DMS53 (cell line): ENCODE measurements around the gene CD300LB.
A peak's percentile ranks its signal among the peaks of the same experiment; 100 is the strongest.

ENCODE experiments used
- DNase-seq: peaks from one replicate; lab custom pipeline; 2025; lab: John Stamatoyannopoulos, UW

The CD300LB gene

DNA sequence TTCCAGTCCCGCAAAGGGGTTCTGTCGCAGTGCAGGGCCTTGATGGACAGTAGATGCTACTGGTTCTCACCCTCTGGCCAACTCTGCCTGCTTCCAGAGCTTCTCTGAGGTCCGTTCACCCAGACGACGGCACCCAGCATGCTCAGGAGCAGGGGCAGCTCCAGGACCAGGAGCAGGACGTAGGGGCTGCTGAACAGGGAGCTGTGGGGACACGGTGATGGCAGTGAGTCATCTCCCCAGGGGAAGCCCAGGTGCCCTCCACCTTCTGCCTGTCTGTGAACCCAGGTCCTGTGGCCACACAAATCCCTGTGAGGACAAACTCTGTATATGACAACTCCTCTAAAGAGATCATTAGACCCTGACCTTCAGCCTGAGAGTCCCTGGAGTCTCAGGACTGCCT, 18.1 kb upstream of the CD300LB start:
- no peak for DNase-seq

DNA sequence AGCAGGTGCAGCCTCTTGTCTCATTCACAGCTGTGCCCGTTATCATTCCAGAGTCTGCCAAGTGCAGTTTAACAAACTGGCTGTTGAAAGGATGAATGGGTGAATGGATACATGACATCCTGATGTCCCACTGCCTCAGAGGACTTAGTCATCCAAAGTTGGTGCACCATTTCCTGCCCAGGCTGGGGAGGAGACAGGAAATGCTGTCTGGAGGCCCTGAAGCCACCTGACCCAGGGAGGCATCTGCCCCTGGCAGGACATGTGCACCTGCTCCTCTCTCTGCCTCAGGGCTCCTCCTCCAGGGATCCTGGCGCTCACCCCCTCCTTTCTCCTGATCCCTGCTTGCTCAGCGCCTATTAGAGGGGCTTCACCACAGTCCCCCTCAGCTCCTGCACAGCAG, 16.5 kb upstream of the CD300LB start:
- peak; percentile 91 for DNase-seq

DNA sequence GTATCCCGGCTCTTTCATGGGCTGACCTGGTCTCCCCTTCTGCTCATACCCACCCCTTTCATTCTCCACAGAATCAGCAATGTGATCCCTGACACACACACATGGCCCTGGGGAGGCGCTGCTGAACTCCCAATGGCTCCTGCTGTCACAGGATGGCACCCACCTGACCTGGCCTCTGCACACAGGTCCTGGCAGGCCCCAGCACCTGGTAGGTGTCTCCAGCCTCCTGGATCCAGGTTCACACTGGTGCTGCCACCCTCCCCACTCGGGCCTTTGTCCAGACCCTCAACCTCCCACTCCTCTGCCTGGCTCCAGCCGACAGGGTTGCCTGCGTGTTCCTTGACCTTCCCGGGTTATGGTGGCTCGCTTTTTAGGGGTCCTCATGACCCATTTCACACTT, 16.0 kb upstream of the CD300LB start:
- DNase-seq = no peak

DNA sequence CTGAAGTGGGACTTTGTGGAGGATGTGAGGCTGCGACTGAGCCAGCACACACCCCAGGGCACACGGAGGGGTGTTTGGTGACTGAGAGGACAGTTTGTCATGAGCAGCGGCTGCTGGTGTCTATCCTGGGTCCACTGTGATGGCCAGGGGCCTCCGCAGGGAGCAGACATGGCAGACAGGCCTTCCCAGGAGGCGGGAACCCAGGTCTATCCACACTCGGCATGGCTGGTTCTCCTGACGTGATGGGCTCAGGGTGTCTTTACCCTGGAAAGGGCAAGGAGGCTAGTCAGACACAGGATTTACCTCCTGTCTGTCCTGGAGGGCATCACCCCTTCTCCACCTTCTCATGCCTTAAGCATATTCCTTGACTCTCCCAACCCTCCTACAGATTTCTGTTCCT, 15.3 kb upstream of the CD300LB start:
- DNase-seq = no peak

DNA sequence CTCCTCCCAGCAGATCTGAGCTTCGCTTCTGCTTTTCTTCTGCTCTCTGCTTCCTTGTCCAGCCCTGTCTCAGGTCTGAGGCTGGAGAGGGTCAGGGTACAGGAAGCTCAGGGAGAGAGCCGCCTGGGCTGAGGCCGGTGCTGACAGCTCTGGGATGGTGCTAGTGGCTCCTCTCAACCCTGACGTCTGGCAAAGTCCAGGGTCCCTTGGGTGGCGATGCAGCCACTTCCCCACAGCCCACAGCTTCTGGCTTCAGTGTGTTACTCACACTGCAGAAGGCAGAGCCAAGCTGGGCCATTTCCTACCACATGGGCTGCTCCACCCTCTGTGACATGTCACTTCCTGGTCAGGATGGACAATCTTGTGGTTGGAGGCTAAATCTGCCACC, 14.6 kb upstream of the CD300LB start, which contains the start of gene CD300C:
Gene CD300C (minus strand): TSS at position 273 of the 388 bp plus-strand sequence. CDS start 333 bp downstream, outside the sequence.
- DNase-seq = peak; percentile 34

DNA sequence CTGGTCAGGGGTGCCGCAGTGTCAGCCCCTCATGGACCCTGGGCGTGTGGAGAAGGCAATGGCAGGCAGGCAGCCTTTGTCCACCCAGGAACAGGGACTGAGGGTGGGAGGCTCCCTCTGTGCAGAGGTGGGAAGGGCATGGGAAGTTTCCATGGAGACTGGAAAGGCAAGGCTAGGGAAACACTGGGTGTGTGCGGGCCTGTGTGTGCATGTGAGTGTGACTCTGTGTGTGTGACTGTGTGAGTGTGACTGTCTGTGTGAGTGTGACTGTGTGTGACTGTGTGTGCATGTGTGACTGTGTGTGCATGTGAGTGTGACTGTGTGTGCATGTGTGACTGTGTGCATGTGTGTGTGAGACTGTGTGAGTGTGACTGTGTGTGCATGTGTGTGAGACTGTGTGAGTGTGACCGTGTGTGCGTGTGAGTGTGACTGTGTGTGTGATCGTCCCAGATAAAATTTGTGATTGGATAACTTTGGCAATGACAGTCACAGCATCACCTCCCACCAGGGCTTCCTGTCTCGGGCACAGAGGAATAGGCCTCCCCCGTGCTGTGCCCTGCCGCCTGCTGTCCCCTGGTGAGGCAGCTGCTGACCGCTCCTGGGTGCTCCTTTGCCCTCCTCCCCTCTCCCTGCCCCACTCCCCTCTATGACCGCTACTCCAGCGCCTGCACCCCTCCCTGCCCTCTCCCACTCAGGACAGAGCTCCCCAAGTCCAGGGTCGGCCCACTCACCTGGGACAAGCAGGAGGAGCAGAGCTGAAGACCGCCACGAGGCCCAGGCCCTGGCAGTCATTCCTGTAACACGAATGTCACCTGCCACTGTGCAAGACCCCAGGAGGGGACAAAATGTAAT, 13.9 kb upstream of the CD300LB start:
- DNase-seq = no peak

DNA sequence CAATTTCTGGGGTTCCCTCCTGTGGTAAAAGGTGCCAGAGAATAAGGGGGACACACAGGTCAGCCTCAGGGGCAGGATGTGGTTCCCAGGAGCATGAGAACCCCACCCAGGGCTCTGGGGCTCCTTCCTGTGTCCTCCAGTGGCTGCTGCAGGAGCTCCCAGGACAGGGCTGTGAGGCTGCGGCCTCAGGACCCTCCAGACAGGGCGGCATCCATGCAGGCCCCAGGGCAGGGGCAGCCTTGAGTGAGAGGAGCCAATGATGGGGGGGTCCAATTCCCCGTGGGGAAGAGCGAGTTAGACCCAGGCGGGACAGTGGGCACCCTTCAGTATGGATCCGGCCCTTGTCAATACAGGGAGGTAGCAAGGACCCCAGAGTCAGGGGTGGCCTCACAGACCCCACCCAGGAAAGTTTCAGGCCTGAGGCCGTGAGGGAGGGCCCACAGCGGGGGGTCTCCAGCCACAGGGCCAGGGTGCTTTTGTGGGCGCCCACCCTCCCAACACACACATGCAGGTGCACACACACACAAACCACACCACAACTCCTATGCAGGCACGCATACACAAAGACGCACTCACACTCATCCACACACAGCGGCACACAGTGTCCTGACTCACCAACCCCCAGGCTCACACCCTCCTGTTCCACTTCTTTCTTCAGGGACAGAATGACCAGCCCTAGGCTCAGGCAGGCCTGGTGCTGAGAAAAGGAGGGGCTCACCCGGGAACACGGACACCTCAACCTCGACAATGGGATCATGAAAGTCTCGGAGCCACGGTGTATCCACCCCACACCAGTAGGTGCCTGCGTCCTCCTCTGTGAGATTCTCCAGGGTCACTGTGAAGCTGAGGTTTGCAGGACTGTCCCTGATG, 12.9 kb upstream of the CD300LB start:
- no peak for DNase-seq

DNA sequence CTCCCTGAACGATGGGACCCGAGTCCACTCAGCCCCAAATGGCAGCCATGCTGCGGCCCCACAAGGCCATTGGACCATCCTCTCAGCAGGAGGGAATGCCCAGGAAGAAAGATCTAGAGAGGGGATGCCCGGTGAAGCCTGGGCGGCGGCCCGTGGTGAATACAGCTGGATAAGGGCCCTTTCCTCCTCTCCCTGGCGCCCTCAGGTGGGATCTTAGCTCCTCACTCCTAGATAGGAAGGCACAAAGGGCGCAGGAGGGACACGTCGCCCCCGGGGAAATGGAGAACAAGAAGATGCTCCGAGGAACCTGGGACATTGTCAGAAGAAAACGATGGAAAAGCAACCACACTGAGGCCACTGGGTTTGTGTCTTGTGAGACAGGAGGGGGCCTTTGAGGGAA, 12.1 kb upstream of the CD300LB start:
- DNase-seq = no peak

DNA sequence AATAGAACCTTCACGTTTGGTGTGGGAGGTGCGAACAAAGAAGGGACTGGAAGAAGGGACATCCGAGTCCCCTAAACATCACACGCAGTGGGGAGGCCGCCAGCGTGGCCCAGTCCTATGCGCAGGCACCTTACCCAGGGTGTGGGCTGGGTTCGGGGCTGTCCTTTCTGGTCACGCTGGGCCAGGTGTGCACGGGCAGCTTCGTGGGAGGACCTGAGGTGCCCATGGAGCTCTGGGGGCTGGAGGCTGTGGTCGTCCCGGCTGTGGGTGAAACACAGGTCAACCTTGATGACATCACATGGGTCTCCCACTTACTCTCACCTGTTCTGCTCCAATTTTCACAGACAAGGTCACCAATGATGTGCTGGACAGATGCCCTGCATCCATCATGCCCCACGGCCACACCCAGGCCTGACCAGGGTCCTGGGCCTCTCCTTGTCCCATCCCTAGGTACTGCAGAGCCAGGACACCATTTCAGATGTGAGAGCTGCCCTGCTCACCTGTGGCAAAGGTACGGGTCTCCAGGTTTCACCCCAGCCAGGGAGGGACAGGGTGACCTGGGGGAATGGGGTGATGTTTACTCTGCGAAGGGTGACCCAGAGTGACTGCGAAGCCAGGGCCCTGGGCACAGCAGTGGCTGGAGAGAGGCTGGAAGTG, 11.6 kb upstream of the CD300LB start:
- no peak for DNase-seq

DNA sequence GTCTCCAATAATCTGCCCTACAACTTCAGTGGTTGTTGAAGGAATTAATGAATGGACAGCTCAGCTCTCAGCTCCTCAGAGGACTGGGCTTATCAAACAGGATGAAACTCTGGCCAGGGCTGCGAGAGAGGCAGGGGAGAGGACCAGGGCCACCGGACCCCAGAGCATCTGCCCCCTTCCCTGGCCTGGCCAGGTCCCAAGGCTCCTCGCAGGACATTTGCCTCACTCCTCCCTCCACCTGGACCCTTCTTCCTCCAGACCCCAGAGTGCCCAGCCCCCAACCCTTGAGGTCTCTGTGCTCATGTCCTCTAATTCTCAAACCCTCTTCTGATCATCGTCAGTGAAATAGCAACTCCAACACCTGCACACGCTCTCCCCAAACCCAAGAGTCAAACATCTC, 10.9 kb upstream of the CD300LB start:
- DNase-seq = no peak

DNA sequence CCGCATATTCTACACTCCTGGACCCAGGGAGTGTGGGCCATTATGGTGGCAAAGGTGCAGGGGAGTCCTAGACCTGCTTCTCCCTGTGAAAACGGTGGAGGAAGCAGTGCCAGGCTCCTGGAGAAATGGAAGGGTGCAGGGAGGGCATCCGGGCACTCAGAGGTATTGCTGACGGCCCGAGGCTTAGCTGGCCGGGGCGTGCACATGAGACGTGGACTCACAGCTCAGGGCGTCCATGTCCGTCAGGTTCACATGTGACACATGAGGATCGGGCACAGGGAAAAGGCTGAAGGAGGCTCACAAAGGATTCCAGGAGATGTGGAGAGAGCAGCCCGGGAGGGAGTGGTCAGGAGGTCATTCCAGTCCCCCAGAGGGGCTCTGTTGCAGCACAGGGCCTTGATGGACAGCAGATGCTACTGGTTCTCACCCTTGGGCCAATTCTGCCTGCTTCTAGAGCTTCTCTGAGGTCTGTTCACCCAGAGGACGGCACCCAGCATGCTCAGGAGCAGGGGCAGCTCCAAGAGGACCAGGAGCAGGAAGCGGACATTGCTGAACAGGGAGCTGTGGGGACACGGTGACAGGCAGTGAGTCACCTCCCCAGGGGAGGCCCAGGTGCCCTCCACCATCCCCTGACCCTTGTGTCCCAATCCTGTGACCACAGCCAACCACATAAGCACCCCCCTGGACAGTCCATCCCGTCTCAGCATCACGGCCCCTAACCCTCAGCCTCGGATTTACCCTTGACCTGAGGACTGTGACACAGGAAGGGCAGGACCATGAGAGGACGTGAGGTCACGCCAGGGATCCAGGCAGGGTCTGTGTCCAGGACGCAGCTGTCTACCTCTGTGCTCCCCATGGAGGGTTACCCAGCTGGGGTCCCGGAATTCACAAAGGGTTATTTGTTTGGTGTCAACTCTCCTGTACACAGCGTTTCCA, 10.2 kb upstream of the CD300LB start:
- DNase-seq = no peak

DNA sequence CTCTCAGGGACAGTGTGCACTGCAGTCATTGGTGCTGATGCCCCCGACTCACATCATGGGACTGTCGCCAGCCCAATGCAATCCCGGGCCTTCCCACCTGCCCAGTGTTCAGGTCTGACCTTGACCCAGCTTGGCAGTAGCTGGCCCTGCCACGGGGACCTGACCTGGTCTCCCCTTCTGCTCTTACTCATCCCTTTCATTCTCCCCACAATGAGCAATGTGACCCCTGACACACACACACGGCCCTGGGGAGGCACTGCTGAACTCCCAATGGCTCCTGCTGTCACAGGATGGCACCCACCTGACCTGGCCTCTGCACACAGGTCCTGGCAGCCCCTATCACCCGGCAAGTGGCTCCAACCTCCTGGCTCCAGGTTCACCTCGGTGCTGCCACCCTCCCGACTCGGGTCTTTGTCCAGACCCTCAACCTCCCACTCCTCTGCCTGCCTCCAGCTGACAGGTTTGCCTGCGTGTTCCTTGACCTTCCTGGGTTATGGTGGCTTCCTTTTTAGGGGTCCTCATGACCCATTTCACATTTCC, 8.1 kb upstream of the CD300LB start:
- no peak for DNase-seq

DNA sequence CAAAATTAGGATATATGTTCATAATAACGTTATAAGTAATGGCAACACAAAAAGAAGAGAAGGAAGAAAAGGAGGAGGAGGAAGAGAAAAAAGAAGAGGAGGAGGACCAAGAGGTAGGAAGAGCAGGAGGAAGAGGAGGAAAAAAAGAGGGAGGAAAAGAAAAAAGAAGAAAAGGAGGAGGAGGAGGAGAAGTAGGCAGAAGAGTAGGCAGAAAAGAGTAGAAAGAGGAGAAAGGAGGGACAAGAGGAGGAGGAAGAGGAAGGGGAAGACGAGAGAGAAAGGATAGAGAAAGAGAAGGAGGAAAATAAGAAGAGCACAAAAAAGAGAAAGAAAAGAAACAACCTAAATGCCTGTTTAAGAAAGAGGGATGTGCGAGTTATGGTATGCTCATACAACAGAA, 5.6 kb upstream of the CD300LB start:
- no peak for DNase-seq

DNA sequence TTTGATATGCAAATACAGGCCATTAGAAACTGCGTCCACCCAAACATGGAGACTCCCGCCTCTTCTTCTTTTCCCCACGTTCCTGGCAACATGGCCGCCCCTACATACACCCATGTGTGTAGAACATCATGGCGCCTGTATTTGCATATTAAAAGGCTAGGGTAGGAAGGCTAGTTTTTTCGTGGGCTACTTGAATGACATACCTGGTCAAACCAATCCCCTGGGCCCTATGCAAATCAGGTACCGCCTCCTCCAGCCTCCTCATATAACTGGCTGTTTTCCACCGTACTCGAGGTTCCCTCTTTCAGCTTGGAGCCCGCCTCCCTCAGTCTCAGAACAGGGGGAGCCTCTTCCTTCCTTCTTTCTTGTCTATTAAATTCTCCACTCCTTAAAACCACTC, 840 bp upstream of the CD300LB start:
- no peak for DNase-seq

DNA sequence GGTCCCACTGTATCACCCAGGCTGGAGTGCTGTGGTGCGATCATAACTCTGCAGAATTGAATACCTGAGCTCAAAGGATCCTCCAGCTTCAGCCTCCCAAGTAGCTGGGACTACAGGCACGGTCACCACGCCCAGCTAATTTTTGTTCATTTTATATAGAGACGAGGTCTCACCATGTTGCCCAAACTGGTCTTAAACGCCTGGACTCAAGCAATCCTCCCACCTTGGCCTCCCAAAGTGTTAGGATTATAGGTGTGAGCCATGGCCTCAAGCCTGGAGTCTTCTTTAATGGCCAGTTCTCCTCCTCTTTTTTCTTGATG, 484 bp downstream of the CD300LB start:
- no peak for DNase-seq

DNA sequence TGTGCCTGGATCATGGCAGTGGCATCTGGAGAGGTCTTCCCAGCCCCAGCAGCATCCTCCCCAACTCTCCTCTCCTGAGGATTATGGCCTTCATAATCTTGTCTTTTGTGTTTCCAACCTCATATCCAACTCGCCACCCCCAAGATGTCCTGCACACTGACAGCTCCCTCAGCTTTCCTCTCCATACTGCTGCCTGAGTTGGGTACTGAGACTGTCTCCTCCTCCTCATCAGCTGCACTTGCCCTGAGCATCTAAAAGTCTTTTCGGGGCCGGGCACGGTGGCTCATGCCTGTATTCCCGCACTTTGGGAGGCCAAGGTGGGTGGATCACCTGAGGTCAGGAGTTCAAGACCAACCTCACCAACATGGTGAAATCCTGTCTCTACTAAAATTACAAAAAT, 2.0 kb downstream of the CD300LB start:
- no peak for DNase-seq

DNA sequence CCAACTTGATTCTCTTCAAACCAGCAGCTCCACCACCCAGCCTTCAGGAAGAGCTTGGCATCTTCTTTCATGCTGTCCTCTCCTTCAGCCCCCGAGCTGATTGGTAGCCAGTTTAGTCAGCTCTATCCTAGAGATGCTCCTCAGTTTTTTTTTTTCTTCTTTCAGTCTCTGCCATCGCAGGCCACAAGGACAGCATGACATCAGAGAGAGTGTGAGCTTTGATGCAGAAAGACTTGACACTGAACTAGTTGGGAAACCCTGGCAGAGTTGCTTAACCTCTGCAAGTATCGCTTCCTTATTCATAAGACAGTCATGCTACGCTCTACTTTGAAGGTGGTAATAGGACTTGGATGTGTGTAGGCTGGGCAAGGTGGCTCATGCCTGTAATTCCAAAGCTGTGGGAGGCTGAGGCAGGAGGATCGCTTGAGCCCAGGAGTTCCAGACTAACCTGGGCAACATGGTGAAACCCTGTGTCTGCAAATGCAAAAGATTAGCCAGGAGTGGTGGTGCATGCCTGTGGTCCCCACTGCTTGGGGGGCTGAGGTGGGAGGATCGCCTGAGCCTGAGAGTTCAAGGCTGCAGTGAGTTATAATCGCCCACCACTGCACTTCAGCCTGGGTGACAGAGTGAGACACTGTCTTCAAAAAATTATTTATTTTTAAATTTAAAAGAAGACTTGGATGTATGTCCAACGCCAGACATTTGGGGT, 2.6 kb downstream of the CD300LB start:
- no peak for DNase-seq

DNA sequence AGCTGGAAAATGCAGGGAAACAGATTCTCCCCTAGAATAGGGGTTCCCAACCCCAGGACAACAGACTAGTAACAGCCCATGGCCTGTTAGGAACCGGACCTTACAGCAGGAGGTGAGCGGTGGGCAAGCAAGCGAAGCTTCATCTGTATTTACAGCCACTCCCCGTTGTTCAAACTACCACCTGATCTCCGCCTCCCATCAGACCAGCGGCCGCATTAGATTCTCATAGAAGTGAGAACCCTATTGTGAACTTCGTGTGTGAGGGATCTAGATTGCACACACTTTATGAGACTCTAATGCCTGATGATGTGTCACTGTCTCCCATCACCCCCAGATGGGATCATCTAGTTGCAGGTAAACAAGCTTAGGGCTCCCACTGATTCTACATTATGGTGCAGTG, 3.5 kb downstream of the CD300LB start:
- no peak for DNase-seq

DNA sequence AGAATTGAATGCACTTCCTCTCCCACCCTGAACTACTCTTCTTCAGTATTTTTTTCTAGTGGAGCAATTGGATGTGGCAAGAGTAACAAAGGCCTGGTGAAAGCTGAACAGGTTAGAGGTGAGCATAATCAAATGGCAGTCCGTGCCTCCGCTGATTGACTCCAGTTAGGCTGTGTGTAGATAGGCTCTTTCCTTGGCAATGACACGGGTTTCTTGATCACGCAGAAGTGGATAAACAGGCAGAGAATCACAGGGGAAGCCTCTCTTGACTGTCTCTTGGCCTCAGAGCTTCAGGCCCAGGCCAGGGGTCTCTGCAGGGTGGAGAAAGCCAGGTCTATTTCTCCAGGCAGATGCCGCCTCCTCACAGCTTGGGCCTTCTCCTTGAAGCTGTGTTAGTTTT, 4.2 kb downstream of the CD300LB start:
- no peak for DNase-seq

DNA sequence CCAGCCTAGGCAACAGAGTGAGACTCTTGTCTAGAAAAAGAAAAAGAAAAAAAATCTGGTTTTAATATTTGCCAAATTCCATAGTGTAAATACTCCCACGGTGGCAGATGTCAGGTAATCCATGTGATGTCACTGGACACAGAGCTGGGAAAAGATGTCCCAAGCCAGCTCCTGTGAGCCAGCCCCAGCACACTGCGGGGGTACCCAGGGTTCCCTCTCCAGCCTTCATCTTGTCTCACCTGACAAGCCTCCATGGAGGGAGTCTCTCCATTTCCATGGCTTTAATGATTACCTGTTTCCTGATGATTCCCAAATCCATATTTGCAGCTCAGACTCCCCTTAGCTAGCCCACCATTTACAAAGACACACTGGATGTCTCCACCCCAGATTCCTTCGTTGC, 4.6 kb downstream of the CD300LB start:
- DNase-seq = no peak

DNA sequence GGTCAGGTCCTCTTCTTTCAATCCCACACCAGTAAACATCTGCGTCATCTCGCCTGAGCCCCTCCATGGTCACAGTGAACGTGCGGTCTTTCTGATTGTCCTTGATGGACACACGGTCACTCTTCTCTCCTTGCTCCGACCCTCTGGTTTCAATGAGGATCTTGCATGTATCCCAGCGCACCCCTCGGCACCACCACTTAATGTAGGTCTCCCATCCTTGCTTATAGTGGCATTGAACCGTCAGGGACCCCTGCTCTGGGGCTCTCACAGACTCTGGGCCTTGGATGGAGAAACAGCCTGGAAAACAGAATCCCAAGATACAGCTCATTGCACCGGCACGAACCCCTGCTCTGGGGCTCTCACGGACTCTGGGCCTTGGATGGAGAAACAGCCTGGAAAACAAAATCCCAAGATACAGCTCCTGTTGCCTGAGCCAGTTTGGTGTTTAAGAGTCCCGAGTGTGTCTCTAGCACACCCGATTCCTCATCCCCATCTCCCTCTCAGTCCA, 5.4 kb downstream of the CD300LB start:
- DNase-seq = no peak
